ENCODE results near the gene CLDN16.

The CLDN16 gene

DNA sequence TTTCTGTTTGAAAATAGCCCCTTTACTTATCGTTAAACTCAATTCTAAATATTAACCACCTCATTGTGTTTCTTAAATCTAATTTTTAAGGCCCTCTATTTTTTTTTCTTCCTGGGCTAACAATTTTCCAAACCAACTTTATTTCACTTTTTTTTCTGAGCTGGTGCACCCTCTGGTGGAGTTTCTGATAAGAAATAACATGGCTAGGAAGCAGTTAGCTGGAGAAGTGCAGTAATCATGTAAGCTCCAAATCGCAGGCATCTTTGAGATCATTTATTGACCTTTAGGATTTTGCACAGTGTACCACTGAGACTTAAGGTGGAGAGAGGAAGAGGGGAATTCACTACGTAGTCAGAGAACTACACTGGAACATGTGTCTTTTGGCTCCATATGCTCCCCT, 55.3 kb downstream of the CLDN16 start:
- TF ChIP-seq PAX5 (IDR thresholded peaks at IDR 0.05; ENCODE audit: insufficient read depth, low read length, severe bottlenecking) (no peak), TAF1 (IDR thresholded peaks at IDR 0.05; ENCODE audit: low read depth, low read length) (no peak), POLR2AphosphoS5 (IDR thresholded peaks at IDR 0.05; ENCODE audit: low read depth, low read length) (no peak), SPI1 (IDR thresholded peaks at IDR 0.05; ENCODE audit: low read depth, low read length) (no peak), POU2F2 (IDR thresholded peaks at IDR 0.05; ENCODE audit: low read depth, low read length) (no peak), POLR2A (IDR thresholded peaks at IDR 0.05; ENCODE audit: low read depth, low read length) (no peak)
- no peak for DNase-seq (ENCODE audit: insufficient read length, low spot score)
- no peak for FAIRE-seq

DNA sequence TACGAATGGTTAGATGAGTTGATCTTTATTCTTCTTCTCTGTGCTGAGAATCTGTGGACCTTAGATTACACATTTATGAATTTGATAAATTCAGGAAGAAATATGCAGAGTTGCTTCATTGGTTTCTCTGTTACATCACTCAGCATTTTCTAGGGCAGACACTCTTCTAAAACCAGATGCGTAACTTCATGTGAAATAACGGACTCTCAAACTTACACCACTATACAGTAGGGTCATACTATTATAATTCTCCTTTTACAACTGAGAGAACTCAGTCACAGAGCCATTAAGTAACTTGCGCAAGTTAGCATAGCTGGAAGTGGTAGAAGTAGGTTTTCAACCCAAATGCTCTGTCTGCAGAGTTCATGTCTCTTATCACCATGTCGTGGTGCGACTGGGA, 56.0 kb downstream of the CLDN16 start:
- DNase-seq (ENCODE audit: insufficient read length, low spot score) (no peak), FAIRE-seq (no peak)
- no peak for TF ChIP-seq POLR2A (IDR thresholded peaks at IDR 0.05; ENCODE audit: low read depth, low read length)
- TF ChIP-seq TAF1 (IDR thresholded peaks at IDR 0.05; ENCODE audit: low read depth, low read length) = no peak
- TF ChIP-seq POLR2AphosphoS5 (IDR thresholded peaks at IDR 0.05; ENCODE audit: low read depth, low read length) = no peak
- TF ChIP-seq PAX5 (IDR thresholded peaks at IDR 0.05; ENCODE audit: insufficient read depth, low read length, severe bottlenecking) = no peak
- TF ChIP-seq POU2F2 (IDR thresholded peaks at IDR 0.05; ENCODE audit: low read depth, low read length) = no peak
- no peak for TF ChIP-seq SPI1 (IDR thresholded peaks at IDR 0.05; ENCODE audit: low read depth, low read length)

DNA sequence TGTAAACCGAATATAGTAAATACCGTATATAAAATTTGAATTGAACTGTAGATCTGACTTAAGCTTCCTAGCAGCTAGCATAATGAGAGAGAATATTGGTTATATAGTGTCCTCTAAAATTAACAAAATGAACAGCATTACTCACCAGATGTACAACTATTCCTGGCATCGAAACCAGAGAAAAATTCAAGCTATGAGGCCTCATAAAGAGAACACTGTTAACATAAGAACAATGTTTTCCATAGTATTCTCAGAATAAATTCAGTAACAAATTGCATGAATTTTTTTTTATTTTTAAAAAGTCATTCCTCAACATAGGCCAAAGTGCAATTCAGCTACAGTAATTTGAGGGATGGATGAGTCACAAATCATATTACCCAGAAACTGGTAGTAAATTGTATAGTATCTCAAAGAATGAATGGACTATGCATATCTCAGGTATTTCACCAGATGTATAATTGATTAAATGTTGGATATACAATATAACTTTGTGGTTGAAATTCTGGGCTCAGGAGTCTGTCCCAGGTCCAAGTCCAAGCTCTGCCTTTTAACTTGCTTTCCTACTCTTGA, 56.7 kb downstream of the CLDN16 start:
- TF ChIP-seq POLR2AphosphoS5 (IDR thresholded peaks at IDR 0.05; ENCODE audit: low read depth, low read length) = no peak
- no peak for TF ChIP-seq TAF1 (IDR thresholded peaks at IDR 0.05; ENCODE audit: low read depth, low read length)
- TF ChIP-seq POLR2A (IDR thresholded peaks at IDR 0.05; ENCODE audit: low read depth, low read length) = no peak
- TF ChIP-seq POU2F2 (IDR thresholded peaks at IDR 0.05; ENCODE audit: low read depth, low read length) = no peak
- TF ChIP-seq SPI1 (IDR thresholded peaks at IDR 0.05; ENCODE audit: low read depth, low read length) = no peak
- no peak for TF ChIP-seq PAX5 (IDR thresholded peaks at IDR 0.05; ENCODE audit: insufficient read depth, low read length, severe bottlenecking)
- DNase-seq (ENCODE audit: insufficient read length, low spot score) (no peak), FAIRE-seq (no peak)

DNA sequence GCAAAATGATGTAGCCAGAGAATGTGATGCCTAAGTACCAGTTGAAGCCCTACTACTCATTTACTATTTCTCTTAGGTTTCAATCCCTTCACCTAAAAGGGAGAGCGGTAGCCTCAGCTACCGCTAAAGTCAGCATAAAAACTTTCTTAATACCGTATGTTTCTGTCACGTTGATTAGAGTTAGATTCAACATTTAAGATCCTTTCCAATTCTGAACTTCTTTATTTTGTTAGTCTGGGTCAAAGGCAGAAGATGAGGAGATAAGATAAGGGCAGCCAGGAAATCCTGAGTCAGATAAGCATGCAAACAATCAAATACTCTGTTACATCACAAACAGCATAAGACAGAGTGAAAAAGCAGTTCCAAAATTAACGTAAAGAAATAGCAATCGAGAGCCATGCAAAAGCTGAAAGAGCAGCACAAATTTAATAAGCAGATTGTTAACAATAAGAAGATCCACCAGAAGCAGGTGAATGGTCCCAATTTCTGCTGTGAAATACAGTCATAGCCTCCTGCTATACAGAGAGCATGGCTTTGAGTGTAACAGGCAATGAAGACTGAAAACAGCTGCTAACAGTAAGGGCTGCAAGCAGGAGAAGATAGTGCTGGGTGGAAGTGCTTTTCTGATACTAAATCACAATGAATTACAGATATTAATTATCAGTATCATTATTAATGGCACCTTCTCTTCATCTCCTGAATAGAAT, 58.8 kb downstream of the CLDN16 start:
- no peak for TF ChIP-seq POLR2AphosphoS5 (IDR thresholded peaks at IDR 0.05; ENCODE audit: low read depth, low read length)
- no peak for TF ChIP-seq SPI1 (IDR thresholded peaks at IDR 0.05; ENCODE audit: low read depth, low read length)
- no peak for TF ChIP-seq POLR2A (IDR thresholded peaks at IDR 0.05; ENCODE audit: low read depth, low read length)
- no peak for TF ChIP-seq POU2F2 (IDR thresholded peaks at IDR 0.05; ENCODE audit: low read depth, low read length)
- TF ChIP-seq TAF1 (IDR thresholded peaks at IDR 0.05; ENCODE audit: low read depth, low read length) = no peak
- TF ChIP-seq PAX5 (IDR thresholded peaks at IDR 0.05; ENCODE audit: insufficient read depth, low read length, severe bottlenecking) = no peak
- no peak for DNase-seq (ENCODE audit: insufficient read length, low spot score)
- FAIRE-seq = no peak

DNA sequence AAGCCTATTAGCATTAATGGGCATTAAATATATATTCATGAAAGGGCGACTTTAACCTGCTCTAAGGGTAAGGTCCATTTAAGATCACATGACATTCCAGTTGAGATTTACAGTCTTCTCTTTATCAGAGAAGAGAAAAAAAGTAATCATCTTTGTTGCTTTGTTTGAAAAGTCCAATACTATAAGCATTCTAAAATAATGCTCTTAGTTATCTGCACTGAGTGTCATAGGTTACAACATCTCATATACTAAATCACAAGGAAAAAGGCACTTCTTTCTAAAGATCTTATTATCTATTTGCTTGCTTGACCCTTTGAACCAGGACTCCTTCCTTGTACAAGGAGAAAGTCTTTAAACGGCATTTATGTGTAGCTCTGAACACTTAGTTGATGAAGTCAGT, 60.3 kb downstream of the CLDN16 start:
- TF ChIP-seq PAX5 (IDR thresholded peaks at IDR 0.05; ENCODE audit: insufficient read depth, low read length, severe bottlenecking) = no peak
- TF ChIP-seq TAF1 (IDR thresholded peaks at IDR 0.05; ENCODE audit: low read depth, low read length) = no peak
- no peak for TF ChIP-seq POLR2AphosphoS5 (IDR thresholded peaks at IDR 0.05; ENCODE audit: low read depth, low read length)
- TF ChIP-seq POU2F2 (IDR thresholded peaks at IDR 0.05; ENCODE audit: low read depth, low read length) = no peak
- TF ChIP-seq SPI1 (IDR thresholded peaks at IDR 0.05; ENCODE audit: low read depth, low read length) = no peak
- no peak for TF ChIP-seq POLR2A (IDR thresholded peaks at IDR 0.05; ENCODE audit: low read depth, low read length)
- FAIRE-seq (no peak), DNase-seq (ENCODE audit: insufficient read length, low spot score) (no peak)

DNA sequence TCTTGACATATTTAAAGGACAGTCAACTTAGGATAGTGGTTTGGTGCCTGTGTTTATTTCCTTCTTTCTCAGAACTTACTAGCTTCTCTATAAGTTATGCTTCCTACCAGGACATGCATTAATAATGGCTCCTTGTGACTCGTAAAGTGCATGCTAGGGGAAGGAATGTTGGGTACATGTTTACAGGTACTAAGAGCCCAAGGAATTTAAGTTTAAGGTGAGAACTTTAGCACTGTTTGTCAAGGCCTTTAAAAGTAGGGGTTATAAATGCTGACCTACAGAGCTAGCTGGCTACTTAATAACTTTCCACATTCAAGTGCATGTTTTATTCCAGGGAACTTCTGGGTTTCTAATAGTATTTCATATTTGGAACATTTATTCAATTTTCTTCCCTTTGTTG, 61.8 kb downstream of the CLDN16 start, which contains the start of gene TMEM207:
TSS of gene TMEM207 (minus strand) at position 101 of the 400 bp plus-strand sequence. CDS start at position 9, 92 bp downstream.
- TF ChIP-seq TAF1 (IDR thresholded peaks at IDR 0.05; ENCODE audit: low read depth, low read length) (no peak), PAX5 (IDR thresholded peaks at IDR 0.05; ENCODE audit: insufficient read depth, low read length, severe bottlenecking) (no peak), POLR2A (IDR thresholded peaks at IDR 0.05; ENCODE audit: low read depth, low read length) (no peak), POLR2AphosphoS5 (IDR thresholded peaks at IDR 0.05; ENCODE audit: low read depth, low read length) (no peak), SPI1 (IDR thresholded peaks at IDR 0.05; ENCODE audit: low read depth, low read length) (no peak), POU2F2 (IDR thresholded peaks at IDR 0.05; ENCODE audit: low read depth, low read length) (no peak)
- no peak for FAIRE-seq
- DNase-seq (ENCODE audit: insufficient read length, low spot score) = no peak

DNA sequence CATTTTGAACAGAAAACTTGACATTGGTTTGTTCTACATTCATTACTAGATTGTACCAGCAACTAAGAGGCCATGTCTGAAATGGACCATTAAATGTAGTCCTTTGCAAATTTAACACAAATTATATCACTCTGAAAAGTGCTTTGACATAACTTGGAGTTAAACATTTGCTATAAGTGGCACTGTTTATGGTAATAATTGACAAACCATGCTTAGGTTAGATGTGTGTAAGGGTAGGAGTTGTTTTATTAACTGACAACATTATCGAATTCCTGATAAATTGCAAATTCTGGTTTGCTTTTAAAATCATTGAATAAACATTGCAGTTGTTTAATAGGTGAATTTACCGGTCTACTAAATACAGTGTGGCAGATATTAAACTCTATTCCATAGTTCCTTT, 67.9 kb downstream of the CLDN16 start:
- FAIRE-seq (no peak), DNase-seq (ENCODE audit: insufficient read length, low spot score) (no peak)
- TF ChIP-seq PAX5 (IDR thresholded peaks at IDR 0.05; ENCODE audit: insufficient read depth, low read length, severe bottlenecking) (no peak), POLR2AphosphoS5 (IDR thresholded peaks at IDR 0.05; ENCODE audit: low read depth, low read length) (no peak), POU2F2 (IDR thresholded peaks at IDR 0.05; ENCODE audit: low read depth, low read length) (no peak), POLR2A (IDR thresholded peaks at IDR 0.05; ENCODE audit: low read depth, low read length) (no peak), TAF1 (IDR thresholded peaks at IDR 0.05; ENCODE audit: low read depth, low read length) (no peak), SPI1 (IDR thresholded peaks at IDR 0.05; ENCODE audit: low read depth, low read length) (no peak)

DNA sequence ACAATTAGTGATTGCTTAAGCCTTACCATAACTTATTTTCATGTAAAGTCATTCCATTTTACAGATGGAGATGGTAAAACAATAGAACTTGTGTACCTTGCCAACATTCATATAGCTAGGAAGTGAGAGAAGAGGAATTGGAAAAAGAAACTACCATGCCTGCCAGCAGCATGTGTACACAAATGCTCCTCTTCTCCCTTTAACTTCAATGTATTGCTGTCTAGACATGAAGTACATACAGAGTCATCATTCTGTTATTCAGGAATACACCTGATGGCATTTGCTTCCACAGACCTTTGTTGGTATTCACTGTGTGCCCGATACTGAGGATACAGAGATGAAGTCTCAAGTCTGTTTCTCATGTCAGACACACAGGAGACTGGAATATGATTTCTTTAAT, 68.8 kb downstream of the CLDN16 start:
- FAIRE-seq (no peak), DNase-seq (ENCODE audit: insufficient read length, low spot score) (no peak)
- TF ChIP-seq POU2F2 (IDR thresholded peaks at IDR 0.05; ENCODE audit: low read depth, low read length) (no peak), TAF1 (IDR thresholded peaks at IDR 0.05; ENCODE audit: low read depth, low read length) (no peak), POLR2A (IDR thresholded peaks at IDR 0.05; ENCODE audit: low read depth, low read length) (no peak), PAX5 (IDR thresholded peaks at IDR 0.05; ENCODE audit: insufficient read depth, low read length, severe bottlenecking) (no peak), POLR2AphosphoS5 (IDR thresholded peaks at IDR 0.05; ENCODE audit: low read depth, low read length) (no peak), SPI1 (IDR thresholded peaks at IDR 0.05; ENCODE audit: low read depth, low read length) (no peak)

DNA sequence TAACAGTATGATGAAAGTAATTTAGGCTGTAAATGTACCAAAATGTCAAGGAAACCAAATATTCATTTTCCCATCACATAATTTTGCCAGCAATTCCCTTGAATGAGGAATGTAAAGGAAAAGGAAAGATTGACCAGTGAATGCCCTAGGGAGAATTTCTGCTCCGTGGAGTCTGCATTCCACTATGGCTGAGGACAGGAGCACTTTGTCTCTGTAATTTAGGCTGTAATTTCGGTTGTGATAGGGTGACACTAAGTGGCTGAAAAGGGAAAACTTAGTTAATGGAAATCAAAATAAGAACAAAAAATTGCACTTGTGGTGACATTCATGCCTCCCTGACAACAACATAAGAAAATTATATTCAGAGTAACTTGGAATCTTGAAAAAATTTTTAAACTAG, 70.1 kb downstream of the CLDN16 start:
- TF ChIP-seq PAX5 (IDR thresholded peaks at IDR 0.05; ENCODE audit: insufficient read depth, low read length, severe bottlenecking) = no peak
- no peak for TF ChIP-seq SPI1 (IDR thresholded peaks at IDR 0.05; ENCODE audit: low read depth, low read length)
- TF ChIP-seq POLR2A (IDR thresholded peaks at IDR 0.05; ENCODE audit: low read depth, low read length) = no peak
- FAIRE-seq (no peak), DNase-seq (ENCODE audit: insufficient read length, low spot score) (no peak)

Measured in GM12891 (cell line).